ENCODE data around the gene PHOSPHO2. TPM values are rescaled to one million over a fixed set of nuclear protein-coding genes. Genes with fewer than 3 reads are reported as not detected.
A peak's percentile ranks its signal among the peaks of the same experiment; 100 is the strongest.
"Not testable (repeated sequence)": the region's sequence is repeated elsewhere in the genome, so short reads cannot be mapped to it uniquely, and the experiment has no call there.

PHOSPHO2 gene
- total RNA-seq, 1 experiment from 2014 or later = 3.3 TPM

- in situ Hi-C loops (cut with HindIII; ENCODE audit: low pct_unique_long_range_greater_than_20kb, low sequenced_read_pairs) = no loop called here
- DNase-seq (ENCODE audit: low read depth, low spot score) = peak; percentile 18
Observed at GRCh38 chr2:169676357-169676756, 17.9 kb upstream of the PHOSPHO2 start.

- DNase-seq (ENCODE audit: low read depth, low spot score) = no peak
- in situ Hi-C loops (cut with HindIII; ENCODE audit: low pct_unique_long_range_greater_than_20kb, low sequenced_read_pairs) = no loop called here
Observed at GRCh38 chr2:169676850-169677249, 17.4 kb upstream of the PHOSPHO2 start.

- in situ Hi-C loops (cut with HindIII; ENCODE audit: low pct_unique_long_range_greater_than_20kb, low sequenced_read_pairs) = no loop called here
- no peak for DNase-seq (ENCODE audit: low read depth, low spot score)
Observed at GRCh38 chr2:169683054-169683424, 11.2 kb upstream of the PHOSPHO2 start.

- no peak for DNase-seq (ENCODE audit: low read depth, low spot score)
- in situ Hi-C loops (cut with HindIII; ENCODE audit: low pct_unique_long_range_greater_than_20kb, low sequenced_read_pairs) = no loop called here
Observed at GRCh38 chr2:169683425-169684134, 10.7 kb upstream of the PHOSPHO2 start.

GRCh38 chr2:169684135-169684565 is 10.1 kb upstream of the PHOSPHO2 start:
- in situ Hi-C loops (cut with HindIII; ENCODE audit: low pct_unique_long_range_greater_than_20kb, low sequenced_read_pairs) = no loop called here
- no peak for DNase-seq (ENCODE audit: low read depth, low spot score)

- DNase-seq (ENCODE audit: low read depth, low spot score); in situ Hi-C loops (cut with HindIII; ENCODE audit: low pct_unique_long_range_greater_than_20kb, low sequenced_read_pairs): not testable (repeated sequence)
Observed at GRCh38 chr2:169684712-169685111, 9.6 kb upstream of the PHOSPHO2 start.

- in situ Hi-C loops (cut with HindIII; ENCODE audit: low pct_unique_long_range_greater_than_20kb, low sequenced_read_pairs); DNase-seq (ENCODE audit: low read depth, low spot score): not testable (repeated sequence)
Observed at GRCh38 chr2:169686825-169687224, 7.4 kb upstream of the PHOSPHO2 start.

- DNase-seq (ENCODE audit: low read depth, low spot score); in situ Hi-C loops (cut with HindIII; ENCODE audit: low pct_unique_long_range_greater_than_20kb, low sequenced_read_pairs): not testable (repeated sequence)
Observed at GRCh38 chr2:169687943-169688342, 6.3 kb upstream of the PHOSPHO2 start.

- no peak for DNase-seq (ENCODE audit: low read depth, low spot score)
- in situ Hi-C loops (cut with HindIII; ENCODE audit: low pct_unique_long_range_greater_than_20kb, low sequenced_read_pairs) = no loop called here
Observed at GRCh38 chr2:169690958-169691357, 3.3 kb upstream of the PHOSPHO2 start.

- in situ Hi-C loops (cut with HindIII; ENCODE audit: low pct_unique_long_range_greater_than_20kb, low sequenced_read_pairs) = no loop called here
- no peak for DNase-seq (ENCODE audit: low read depth, low spot score)
Observed at GRCh38 chr2:169692718-169693117, 1.6 kb upstream of the PHOSPHO2 start.

- no peak for DNase-seq (ENCODE audit: low read depth, low spot score)
- in situ Hi-C loops (cut with HindIII; ENCODE audit: low pct_unique_long_range_greater_than_20kb, low sequenced_read_pairs) = no loop called here
Observed at GRCh38 chr2:169693360-169693759, 909 bp upstream of the PHOSPHO2 start.

GRCh38 chr2:169694894-169695260 is 608 bp downstream of the PHOSPHO2 start:
- in situ Hi-C loops (cut with HindIII; ENCODE audit: low pct_unique_long_range_greater_than_20kb, low sequenced_read_pairs) = no loop called here

GRCh38 chr2:169696381-169696780 is 2.1 kb downstream of the PHOSPHO2 start:
- DNase-seq (ENCODE audit: low read depth, low spot score) = no peak
- in situ Hi-C loops (cut with HindIII; ENCODE audit: low pct_unique_long_range_greater_than_20kb, low sequenced_read_pairs) = no loop called here

More at GRCh38 chr2:169694894-169695260, 608 bp downstream of the PHOSPHO2 start:
- DNase-seq (ENCODE audit: low read depth, low spot score) = no peak

GRCh38 chr2:169699173-169699572 is 4.9 kb downstream of the PHOSPHO2 start:
- DNase-seq (ENCODE audit: low read depth, low spot score); in situ Hi-C loops (cut with HindIII; ENCODE audit: low pct_unique_long_range_greater_than_20kb, low sequenced_read_pairs): not testable (repeated sequence)

- no peak for DNase-seq (ENCODE audit: low read depth, low spot score)
- in situ Hi-C loops (cut with HindIII; ENCODE audit: low pct_unique_long_range_greater_than_20kb, low sequenced_read_pairs) = no loop called here
Observed at GRCh38 chr2:169702996-169703395, 8.7 kb downstream of the PHOSPHO2 start.

- in situ Hi-C loops (cut with HindIII; ENCODE audit: low pct_unique_long_range_greater_than_20kb, low sequenced_read_pairs) = no loop called here
- DNase-seq (ENCODE audit: low read depth, low spot score) = no peak
Observed at GRCh38 chr2:169704160-169704708, 10.0 kb downstream of the PHOSPHO2 start.

- DNase-seq (ENCODE audit: low read depth, low spot score) = no peak
- in situ Hi-C loops (cut with HindIII; ENCODE audit: low pct_unique_long_range_greater_than_20kb, low sequenced_read_pairs) = no loop called here
Observed at GRCh38 chr2:169705927-169706326, 11.7 kb downstream of the PHOSPHO2 start.

- in situ Hi-C loops (cut with HindIII; ENCODE audit: low pct_unique_long_range_greater_than_20kb, low sequenced_read_pairs) = no loop called here
- no peak for DNase-seq (ENCODE audit: low read depth, low spot score)
Observed at GRCh38 chr2:169707626-169708025, 13.4 kb downstream of the PHOSPHO2 start.

- in situ Hi-C loops (cut with HindIII; ENCODE audit: low pct_unique_long_range_greater_than_20kb, low sequenced_read_pairs) = no loop called here
- DNase-seq (ENCODE audit: low read depth, low spot score) = no peak
Observed at GRCh38 chr2:169709331-169709730, 15.1 kb downstream of the PHOSPHO2 start.

Measured in SK-MEL-5 (cell line).